AG10803 (cell line): ENCODE data around the gene TMC2.
"Not testable (repeated sequence)": the region's sequence is repeated elsewhere in the genome, so short reads cannot be mapped to it uniquely, and the experiment has no call there.

Source experiments
- DNase-seq: peaks from one replicate; pipeline ENCODE4 v3.0.0; 2010; ENCODE audit warnings: low read depth
- H3K4me3 ChIP-seq: 2 replicates; pipeline ENCODE4 v1.5.1; 2011; ENCODE audit warnings: mild to moderate bottlenecking, low read length, control low read depth
- CTCF ChIP-seq: conservative IDR thresholded peaks from 2 replicates; pipeline ENCODE4 v1.5.1; 2011; ENCODE audit warnings: mild to moderate bottlenecking, low read length, control low read depth, inconsistent platforms

Gene TMC2

GRCh38 chr20:2521369-2522305 lies 14.7 kb upstream of the TMC2 start:
- DNase-seq = peak; percentile 37
- TF ChIP-seq CTCF = peak; percentile 83
- H3K4me3 ChIP-seq = no peak overlapping the region

- not testable (repeated sequence) for H3K4me3 ChIP-seq, DNase-seq
Measured at GRCh38 chr20:2522826-2523429, 13.4 kb upstream of the TMC2 start.

GRCh38 chr20:2523919-2524708 lies 12.3 kb upstream of the TMC2 start:
- TF ChIP-seq CTCF = peak; percentile 78
- peak; percentile 65 for DNase-seq
- H3K4me3 ChIP-seq = peak overlapping the region; percentile 81

- H3K4me3 ChIP-seq = peak overlapping the region; percentile 81
- DNase-seq = peak; percentile 46
- TF ChIP-seq CTCF = no peak
Measured at GRCh38 chr20:2524709-2525506, 11.5 kb upstream of the TMC2 start.

- not testable (repeated sequence) for DNase-seq, H3K4me3 ChIP-seq
Measured at GRCh38 chr20:2526218-2526583, 10.2 kb upstream of the TMC2 start.

GRCh38 chr20:2527762-2528161 lies 8.6 kb upstream of the TMC2 start:
- no peak for TF ChIP-seq CTCF
- no peak for DNase-seq
- H3K4me3 ChIP-seq = no peak overlapping the region

- no peak for DNase-seq
- TF ChIP-seq CTCF = no peak
- H3K4me3 ChIP-seq = no peak overlapping the region
Measured at GRCh38 chr20:2528671-2529271, 7.6 kb upstream of the TMC2 start.
